NT2/D1 (cell line): ENCODE data around the gene KCTD3.

Experiments used
- SUZ12 ChIP-seq: IDR thresholded peaks from 2 replicates; pipeline ENCODE4 v1.6.1; 2011; ENCODE audit not compliant: insufficient read length, insufficient read depth; ENCODE audit errors: extremely low read depth
- YY1 ChIP-seq: IDR thresholded peaks from 2 replicates; pipeline ENCODE4 v1.6.1; 2011; ENCODE audit not compliant: insufficient read length, insufficient read depth
- ZNF274 ChIP-seq: IDR thresholded peaks from 2 replicates; pipeline ENCODE4 v1.6.1; 2011; ENCODE audit warnings: mild to moderate bottlenecking, low read depth, low read length

- TF ChIP-seq YY1 (no peak), ZNF274 (no peak), SUZ12 (no peak)
Measured at GRCh38 chr1:215529571-215529970, 37.5 kb upstream of the KCTD3 start.
